Activated CD8-positive, alpha-beta memory T cell treated with anti-CD3 and anti-CD28 coated beads for 4 hours (primary cell): ENCODE data around the gene PRSS22.
A peak's percentile ranks its signal among the peaks of the same experiment; 100 is the strongest.
"Not testable (repeated sequence)": the region's sequence is repeated elsewhere in the genome, so short reads cannot be mapped to it uniquely, and the experiment has no call there.

Source experiments
- DNase-seq, 2 donors: peaks; one replicate each; pipeline ENCODE4 v3.0.0-alpha.2; 2020; ENCODE audit warnings: low read depth in 2 of 2

PRSS22 gene

GRCh38 chr16:2857451-2858244 lies at the start of gene PRSS22:
Gene PRSS22 (minus strand): TSS chr16:2858170. CDS start chr16:2858104, 66 bp downstream.
- no peak for DNase-seq

GRCh38 chr16:2907084-2907753 lies 49.2 kb upstream of the PRSS22 start:
- DNase-seq: not testable (repeated sequence)

- no peak for DNase-seq
These were observed 48.0 kb upstream of the PRSS22 start for GRCh38 chr16:2905988-2906387.

- DNase-seq: peak; percentile 67 to 82
These were observed 47.4 kb upstream of the PRSS22 start for GRCh38 chr16:2905241-2905987.

- no peak for DNase-seq
These were observed 46.9 kb upstream of the PRSS22 start for GRCh38 chr16:2904922-2905240.

- DNase-seq: peak; percentile 35 to 46
These were observed 46.3 kb upstream of the PRSS22 start for GRCh38 chr16:2904100-2904921.

GRCh38 chr16:2902337-2903130 lies 44.6 kb upstream of the PRSS22 start:
- DNase-seq: no peak

GRCh38 chr16:2900526-2901075 lies 42.6 kb upstream of the PRSS22 start:
- no peak for DNase-seq

GRCh38 chr16:2899564-2900072 lies 41.6 kb upstream of the PRSS22 start:
- no peak for DNase-seq

- DNase-seq: no peak
These were observed 41.0 kb upstream of the PRSS22 start for GRCh38 chr16:2898831-2899563.

GRCh38 chr16:2897110-2897509 lies 39.1 kb upstream of the PRSS22 start:
- no peak for DNase-seq

GRCh38 chr16:2896480-2897010 lies 38.6 kb upstream of the PRSS22 start:
- no peak for DNase-seq

GRCh38 chr16:2895813-2896212 lies 37.8 kb upstream of the PRSS22 start:
- no peak for DNase-seq

- DNase-seq: no peak
These were observed 36.3 kb upstream of the PRSS22 start for GRCh38 chr16:2894231-2894630.

- no peak for DNase-seq
These were observed 26.1 kb upstream of the PRSS22 start for GRCh38 chr16:2884041-2884451.

GRCh38 chr16:2883458-2883908 lies 25.5 kb upstream of the PRSS22 start:
- DNase-seq: no peak

GRCh38 chr16:2882650-2883457 lies 24.9 kb upstream of the PRSS22 start, which contains the start of gene FLYWCH2:
Gene FLYWCH2 (plus strand): TSS chr16:2883215. CDS start chr16:2896450, 13,235 bp downstream.
- peak; percentile 97 to 99 for DNase-seq
